Testis (tissue), 3 donors: ENCODE results near the gene PLCD1. TPM values are rescaled to one million over a fixed set of nuclear protein-coding genes. Genes with fewer than 3 reads are reported as not detected.
"Not testable (repeated sequence)": the region's sequence is repeated elsewhere in the genome, so short reads cannot be mapped to it uniquely, and the experiment has no call there.

Experiments
- DNase-seq: peaks from one replicate; pipeline ENCODE4 v3.0.0-alpha.2; 2019
- H3K27ac ChIP-seq, 2 donors: fragments of 200-600 bp; sonication (generic); one replicate each; pipeline ENCODE4 v1.5.1; 2019
- H3K27me3 ChIP-seq: fragments of 200-600 bp; sonication (generic); one replicate; pipeline ENCODE4 v1.5.1; 2019
- H3K36me3 ChIP-seq: fragments of 200-600 bp; sonication (generic); one replicate; pipeline ENCODE4 v1.5.1; 2017; ENCODE audit warnings: low read depth; ENCODE audit errors: missing control alignments
- H3K4me1 ChIP-seq: fragments of 200-600 bp; sonication (generic); one replicate; pipeline ENCODE4 v1.5.1; 2019
- H3K4me3 ChIP-seq, 2 donors: fragments of 200-600 bp; sonication (generic); one replicate each; pipeline ENCODE4 v1.5.1; 2017 to 2019
- H3K9me3 ChIP-seq: fragments of 200-600 bp; sonication (generic); one replicate; pipeline ENCODE4 v1.5.1; 2017
- CTCF ChIP-seq, 3 experiments: fragments of 450-650 bp in 2 of 3; fragments of 200-600 bp in 1 of 3; sonication (generic) in 1 of 3; IDR thresholded peaks; one replicate each; pipeline ENCODE4 v1.5.1; 2016 to 2019; ENCODE audit warnings: antibody characterized with exemption in 3 of 3, mild to moderate bottlenecking in 2 of 3, moderate library complexity in 1 of 3
- POLR2A ChIP-seq: fragments of 450-650 bp; IDR thresholded peaks from one replicate; pipeline ENCODE4 v1.6.1; 2017; ENCODE audit warnings: antibody characterized with exemption, mild to moderate bottlenecking, moderate library complexity
- WGBS, 2 donors: methylation state at CpG; one replicate each; pipeline ENCODE4 v1.1.5; 2018; 5-methylcytosine and 5-hydroxymethylcytosine counted together
- intact Hi-C: fragments of 100-400 bp; cut with DNase I; formaldehyde crosslinking; loops from one replicate; pipeline ENCODE4 v1.15.1; 2023; ENCODE audit warnings: low total_unique reads
- polyA plus RNA-seq: library from polyadenylated mRNA; stranded (reverse); fragments of 350-450 nt; fragmentation: Illumina TruSeq; extraction: RNeasy Lipid Tissue Mini Kit (QIAGEN cat#74804); gene quantifications from one replicate; pipeline ENCODE4 v1.2.3, GENCODE V29; 2014; ENCODE audit warnings: low read depth, low replicate concordance; ENCODE audit not compliant: insufficient read depth
- total RNA-seq, 2 donors: library from RNA; depleted of rRNA; stranded (reverse); fragments of >200 nt; gene quantifications; one replicate each; pipeline ENCODE4 v1.2.3, GENCODE V29; 2016

Gene PLCD1
- total and polyA plus RNA-seq, 3 donors from 2014 or later = 88.4 to 228 (median 155) TPM

- no peaks in the 10 kb centered on the region for H3K9me3 ChIP-seq
- no peaks in the 10 kb centered on the region for H3K36me3 ChIP-seq
- TF ChIP-seq POLR2A (no peak), CTCF (IDR thresholded peaks at IDR 0.05) (no peak)
- H3K27ac ChIP-seq = no peak overlapping the region
- peaks cover under 1% of the 10 kb centered on the region for H3K4me1 ChIP-seq
- H3K4me3 ChIP-seq = no peak overlapping the region
- H3K27me3 ChIP-seq = no peaks in the 10 kb centered on the region
- no peak for DNase-seq
- 84% methylated on average over 7 of the region's 7 CpGs for WGBS, 2 donors
- intact Hi-C loops = no loop called here
Measured at GRCh38 chr3:38059591-38059990, 30.1 kb upstream of the PLCD1 start.

- H3K27ac ChIP-seq = no peak overlapping the region
- H3K36me3 ChIP-seq = no peaks in the 10 kb centered on the region
- TF ChIP-seq POLR2A (no peak), CTCF (IDR thresholded peaks at IDR 0.05) (no peak)
- DNase-seq = no peak
- no peaks in the 10 kb centered on the region for H3K27me3 ChIP-seq
- WGBS, 2 donors = 83 to 96% methylated on average over 2 of the region's 2 CpGs
- H3K9me3 ChIP-seq = no peaks in the 10 kb centered on the region
- intact Hi-C loops = no loop called here
- H3K4me3 ChIP-seq = no peak overlapping the region
- peaks cover 4% of the 10 kb centered on the region for H3K4me1 ChIP-seq
Measured at GRCh38 chr3:38059148-38059547, 29.7 kb upstream of the PLCD1 start.

GRCh38 chr3:38054499-38055001 lies 25.1 kb upstream of the PLCD1 start:
- Histone ChIP-seq H3K36me3 (no peaks in the 10 kb centered on the region), H3K4me3 (no peak overlapping the region), H3K9me3 (no peaks in the 10 kb centered on the region), H3K27ac (no peak overlapping the region), H3K4me1 (peaks cover 11% of the 10 kb centered on the region), H3K27me3 (no peaks in the 10 kb centered on the region)
- DNase-seq = no peak
- TF ChIP-seq CTCF (IDR thresholded peaks at IDR 0.05) (no peak), POLR2A (no peak)
- WGBS, 2 donors = 71 to 86% methylated on average over 3 of the region's 3 CpGs
- intact Hi-C loops = no loop called here

- H3K27me3 ChIP-seq, H3K27ac ChIP-seq, H3K9me3 ChIP-seq, intact Hi-C loops, H3K4me3 ChIP-seq, H3K36me3 ChIP-seq, DNase-seq: not testable (repeated sequence)
- WGBS, 2 donors = 78 to 92% methylated on average over 6 to 8 of the region's 9 CpGs
- H3K4me1 ChIP-seq = peaks cover 16% of the 10 kb centered on the region
Measured at GRCh38 chr3:38053813-38054498, 24.5 kb upstream of the PLCD1 start.

GRCh38 chr3:38053286-38053685 lies 23.8 kb upstream of the PLCD1 start:
- H3K27ac ChIP-seq, H3K27me3 ChIP-seq, intact Hi-C loops, H3K4me3 ChIP-seq, H3K36me3 ChIP-seq, DNase-seq, H3K9me3 ChIP-seq: not testable (repeated sequence)
- WGBS, 2 donors = 85 to 94% methylated on average over 6 to 26 of the region's 32 CpGs
- peaks cover 23% of the 10 kb centered on the region for H3K4me1 ChIP-seq

GRCh38 chr3:38051131-38051530 lies 21.7 kb upstream of the PLCD1 start:
- H3K27ac ChIP-seq = peak overlapping the region; percentile 66 to 78
- H3K4me1 ChIP-seq = peaks cover 31% of the 10 kb centered on the region
- intact Hi-C loops = no loop called here
- H3K27me3 ChIP-seq = no peaks in the 10 kb centered on the region
- H3K9me3 ChIP-seq = no peaks in the 10 kb centered on the region
- TF ChIP-seq CTCF (IDR thresholded peaks at IDR 0.05) (no peak), POLR2A (no peak)
- 91 to 93% methylated on average over 13 of the region's 13 CpGs for WGBS, 2 donors
- no peaks in the 10 kb centered on the region for H3K36me3 ChIP-seq
- H3K4me3 ChIP-seq = no peak overlapping the region
- no peak for DNase-seq
